Retina (tissue), 1 donor: ENCODE results near the gene PAX2.
A peak's percentile ranks its signal among the peaks of the same experiment; 100 is the strongest.

ENCODE experiments used
- DNase-seq: peaks from one replicate; pipeline ENCODE4 v3.0.0-alpha.2; 2016

The PAX2 gene

DNA sequence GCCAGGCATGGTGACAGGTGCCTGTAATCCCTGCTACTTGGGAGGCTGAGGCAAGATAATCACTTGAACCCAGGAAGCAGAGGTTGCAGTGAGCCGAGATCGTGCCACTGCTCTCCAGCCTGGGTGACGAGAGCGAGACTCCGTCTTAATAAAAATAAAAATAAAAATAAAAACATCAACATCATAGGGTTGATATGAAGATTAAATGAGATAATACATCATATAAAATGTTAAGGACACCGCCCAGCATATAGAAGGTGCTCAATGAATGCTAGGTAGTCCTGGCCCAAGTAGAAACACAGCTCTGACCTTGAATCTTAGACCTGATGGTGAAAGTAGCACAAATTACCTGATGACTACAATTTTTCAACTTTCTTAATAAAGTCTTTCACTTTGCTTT is 74.0 kb downstream of the PAX2 start:
- DNase-seq = no peak

DNA sequence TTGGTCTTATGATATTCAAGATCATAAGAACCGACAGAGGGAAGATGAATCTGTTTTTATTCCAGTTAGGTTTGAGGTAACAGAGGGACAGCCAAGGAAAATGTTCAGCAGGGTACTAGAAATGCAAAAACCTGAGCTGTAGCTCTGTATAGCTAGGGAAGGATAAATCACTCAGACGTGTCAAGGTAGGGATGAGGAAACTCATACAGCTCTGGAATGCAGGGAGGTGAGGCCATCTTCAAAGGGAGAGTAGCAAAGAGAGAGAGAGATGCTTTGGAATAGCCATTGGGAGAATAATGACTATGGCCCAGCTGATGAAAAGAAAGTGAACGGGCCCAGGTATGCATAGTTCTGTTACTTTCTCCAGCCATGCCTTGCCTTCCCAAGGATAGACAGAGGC is 77.8 kb downstream of the PAX2 start:
- DNase-seq = no peak

DNA sequence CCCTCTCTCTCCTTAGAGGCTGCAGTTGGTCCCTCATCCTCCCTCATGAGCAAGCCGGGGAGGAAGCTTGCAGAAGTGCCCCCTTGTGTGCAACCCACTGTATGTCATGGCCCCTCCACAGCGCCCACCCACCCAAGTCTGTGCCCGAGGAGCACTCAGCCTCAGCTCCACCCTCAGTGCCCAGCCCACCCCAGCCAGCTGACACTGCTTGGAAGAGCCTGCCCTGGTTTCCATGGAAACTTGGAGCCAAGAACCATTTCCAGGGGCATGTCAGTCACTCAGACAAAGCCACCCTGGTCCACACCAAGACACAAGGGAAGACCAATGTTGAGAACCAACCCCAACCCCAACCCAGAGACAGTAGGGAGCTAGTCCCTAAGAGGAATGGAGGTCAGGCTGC is 79.5 kb downstream of the PAX2 start:
- peak; percentile 50 for DNase-seq

DNA sequence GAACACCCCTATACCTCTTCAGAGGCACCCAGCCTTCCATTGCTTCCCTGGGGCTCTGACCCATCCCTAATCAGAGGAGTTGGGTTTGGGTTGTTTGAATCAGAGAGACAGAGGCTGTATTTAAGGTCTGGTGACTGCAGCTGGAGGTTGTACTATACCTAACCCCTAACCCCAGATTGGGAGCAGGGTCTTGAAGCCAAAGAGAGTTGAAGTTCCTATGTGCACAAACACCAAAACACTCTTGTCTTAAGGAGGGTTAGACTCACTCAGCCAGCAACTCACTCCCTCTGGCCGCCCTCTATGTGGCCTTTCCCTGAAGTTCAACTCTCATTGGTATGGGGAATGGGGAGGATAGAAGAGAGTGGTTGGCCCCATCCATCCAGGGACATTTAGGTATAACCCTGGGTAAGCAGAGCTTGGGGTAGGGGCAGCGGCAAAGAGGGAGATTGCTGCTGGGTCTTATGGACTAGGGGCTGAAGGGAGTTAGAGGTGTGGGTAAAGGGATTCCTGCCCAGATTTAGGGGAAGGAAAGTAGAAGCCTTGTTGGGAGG is 80.0 kb downstream of the PAX2 start:
- no peak for DNase-seq

DNA sequence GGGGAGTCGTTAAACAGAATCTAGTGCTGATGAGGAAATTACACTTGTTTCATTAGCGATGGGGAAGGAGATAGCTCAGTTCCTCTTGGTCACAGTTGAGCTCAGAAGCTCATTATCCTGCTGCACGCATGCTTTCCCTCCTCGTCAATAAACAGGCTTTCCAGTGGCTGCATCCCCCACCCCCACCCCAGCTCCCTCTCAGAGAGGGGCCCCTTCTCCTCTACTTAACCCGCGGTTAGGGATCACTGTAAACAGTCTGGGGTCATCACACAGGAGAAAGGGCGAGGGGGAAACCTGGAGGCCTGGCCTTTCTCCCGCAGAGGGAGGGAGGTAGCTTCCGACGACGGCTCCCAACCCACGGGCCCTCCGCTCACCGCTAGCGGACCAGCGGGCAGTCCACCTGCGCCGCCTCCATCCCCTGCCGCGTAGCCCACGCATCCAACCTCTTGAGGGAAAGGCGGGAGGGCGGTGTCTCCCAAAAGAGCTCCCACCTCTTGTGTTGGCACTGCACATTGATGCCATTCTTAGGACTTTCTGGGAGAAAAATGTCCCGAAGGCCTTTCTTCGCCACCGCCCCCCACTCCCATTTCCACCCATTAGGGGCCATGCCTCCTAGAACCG is 80.8 kb downstream of the PAX2 start:
- peak; percentile 59 for DNase-seq

DNA sequence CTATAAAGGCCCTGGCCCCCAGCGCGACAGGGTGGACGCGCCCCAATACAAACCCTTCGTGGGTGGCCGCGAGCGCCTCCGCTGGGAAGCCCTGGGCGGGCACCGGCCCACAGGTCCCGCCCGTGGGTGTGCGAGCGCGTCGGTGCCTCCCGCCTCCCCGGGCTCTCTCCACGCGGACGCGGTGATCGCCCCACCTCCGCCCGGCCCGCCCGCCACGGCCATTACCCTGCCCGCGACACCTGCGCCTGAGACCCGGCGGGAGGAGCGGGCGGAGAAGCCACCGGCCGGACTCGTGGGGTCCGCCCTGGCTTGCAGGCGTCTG is 81.2 kb downstream of the PAX2 start:
- DNase-seq = no peak

DNA sequence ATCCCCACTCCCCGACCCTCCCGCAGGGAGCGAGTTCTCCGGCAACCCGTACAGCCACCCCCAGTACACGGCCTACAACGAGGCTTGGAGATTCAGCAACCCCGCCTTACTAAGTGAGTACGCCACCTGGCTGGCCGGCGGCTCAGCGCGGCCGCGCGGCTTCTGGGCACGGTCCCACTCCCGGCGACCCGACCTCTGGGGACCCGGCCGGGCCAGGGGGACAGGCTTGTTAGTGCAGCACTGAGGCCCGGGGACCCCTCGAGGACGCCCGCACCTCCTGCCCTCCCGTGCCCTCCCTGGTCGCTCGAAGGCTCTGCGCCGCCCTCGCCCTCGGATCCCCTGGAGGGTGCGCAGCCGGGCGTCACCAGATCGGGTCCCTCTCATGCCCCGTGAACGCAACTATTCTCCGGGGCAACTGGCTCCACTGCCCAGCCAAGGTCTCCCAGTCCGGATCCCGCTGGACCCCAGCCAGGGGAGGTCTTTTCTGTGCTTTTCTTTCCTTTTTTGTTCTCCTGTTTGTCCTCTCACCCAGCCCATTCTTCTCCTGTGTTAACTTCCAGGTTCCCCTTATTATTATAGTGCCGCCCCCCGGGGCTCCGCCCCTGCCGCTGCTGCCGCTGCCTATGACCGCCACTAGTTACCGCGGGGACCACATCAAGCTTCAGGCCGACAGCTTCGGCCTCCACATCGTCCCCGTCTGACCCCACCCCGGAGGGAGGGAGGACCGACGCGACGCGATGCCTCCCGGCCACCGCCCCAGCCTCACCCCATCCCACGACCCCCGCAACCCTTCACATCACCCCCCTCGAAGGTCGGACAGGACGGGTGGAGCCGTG is 81.8 kb downstream of the PAX2 start:
- DNase-seq = peak; percentile 82

DNA sequence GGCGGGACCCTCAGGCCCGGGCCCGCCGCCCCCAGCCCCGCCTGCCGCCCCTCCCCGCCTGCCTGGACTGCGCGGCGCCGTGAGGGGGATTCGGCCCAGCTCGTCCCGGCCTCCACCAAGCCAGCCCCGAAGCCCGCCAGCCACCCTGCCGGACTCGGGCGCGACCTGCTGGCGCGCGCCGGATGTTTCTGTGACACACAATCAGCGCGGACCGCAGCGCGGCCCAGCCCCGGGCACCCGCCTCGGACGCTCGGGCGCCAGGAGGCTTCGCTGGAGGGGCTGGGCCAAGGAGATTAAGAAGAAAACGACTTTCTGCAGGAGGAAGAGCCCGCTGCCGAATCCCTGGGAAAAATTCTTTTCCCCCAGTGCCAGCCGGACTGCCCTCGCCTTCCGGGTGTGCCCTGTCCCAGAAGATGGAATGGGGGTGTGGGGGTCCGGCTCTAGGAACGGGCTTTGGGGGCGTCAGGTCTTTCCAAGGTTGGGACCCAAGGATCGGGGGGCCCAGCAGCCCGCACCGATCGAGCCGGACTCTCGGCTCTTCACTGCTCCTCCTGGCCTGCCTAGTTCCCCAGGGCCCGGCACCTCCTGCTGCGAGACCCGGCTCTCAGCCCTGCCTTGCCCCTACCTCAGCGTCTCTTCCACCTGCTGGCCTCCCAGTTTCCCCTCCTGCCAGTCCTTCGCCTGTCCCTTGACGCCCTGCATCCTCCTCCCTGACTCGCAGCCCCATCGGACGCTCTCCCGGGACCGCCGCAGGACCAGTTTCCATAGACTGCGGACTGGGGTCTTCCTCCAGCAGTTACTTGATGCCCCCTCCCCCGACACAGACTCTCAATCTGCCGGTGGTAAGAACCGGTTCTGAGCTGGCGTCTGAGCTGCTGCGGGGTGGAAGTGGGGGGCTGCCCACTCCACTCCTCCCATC is 82.7 kb downstream of the PAX2 start:
- peak; percentile 83 for DNase-seq

DNA sequence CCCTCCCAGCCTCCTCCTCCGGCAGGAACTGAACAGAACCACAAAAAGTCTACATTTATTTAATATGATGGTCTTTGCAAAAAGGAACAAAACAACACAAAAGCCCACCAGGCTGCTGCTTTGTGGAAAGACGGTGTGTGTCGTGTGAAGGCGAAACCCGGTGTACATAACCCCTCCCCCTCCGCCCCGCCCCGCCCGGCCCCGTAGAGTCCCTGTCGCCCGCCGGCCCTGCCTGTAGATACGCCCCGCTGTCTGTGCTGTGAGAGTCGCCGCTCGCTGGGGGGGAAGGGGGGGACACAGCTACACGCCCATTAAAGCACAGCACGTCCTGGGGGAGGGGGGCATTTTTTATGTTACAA is 83.3 kb downstream of the PAX2 start:
- DNase-seq = no peak

DNA sequence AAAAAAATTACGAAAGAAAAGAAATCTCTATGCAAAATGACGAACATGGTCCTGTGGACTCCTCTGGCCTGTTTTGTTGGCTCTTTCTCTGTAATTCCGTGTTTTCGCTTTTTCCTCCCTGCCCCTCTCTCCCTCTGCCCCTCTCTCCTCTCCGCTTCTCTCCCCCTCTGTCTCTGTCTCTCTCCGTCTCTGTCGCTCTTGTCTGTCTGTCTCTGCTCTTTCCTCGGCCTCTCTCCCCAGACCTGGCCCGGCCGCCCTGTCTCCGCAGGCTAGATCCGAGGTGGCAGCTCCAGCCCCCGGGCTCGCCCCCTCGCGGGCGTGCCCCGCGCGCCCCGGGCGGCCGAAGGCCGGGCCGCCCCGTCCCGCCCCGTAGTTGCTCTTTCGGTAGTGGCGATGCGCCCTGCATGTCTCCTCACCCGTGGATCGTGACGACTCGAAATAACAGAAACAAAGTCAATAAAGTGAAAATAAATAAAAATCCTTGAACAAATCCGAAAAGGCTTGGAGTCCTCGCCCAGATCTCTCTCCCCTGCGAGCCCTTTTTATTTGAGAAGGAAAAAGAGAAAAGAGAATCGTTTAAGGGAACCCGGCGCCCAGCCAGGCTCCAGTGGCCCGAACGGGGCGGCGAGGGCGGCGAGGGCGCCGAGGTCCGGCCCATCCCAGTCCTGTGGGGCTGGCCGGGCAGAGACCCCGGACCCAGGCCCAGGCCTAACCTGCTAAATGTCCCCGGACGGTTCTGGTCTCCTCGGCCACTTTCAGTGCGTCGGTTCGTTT is 83.9 kb downstream of the PAX2 start:
- DNase-seq = no peak

DNA sequence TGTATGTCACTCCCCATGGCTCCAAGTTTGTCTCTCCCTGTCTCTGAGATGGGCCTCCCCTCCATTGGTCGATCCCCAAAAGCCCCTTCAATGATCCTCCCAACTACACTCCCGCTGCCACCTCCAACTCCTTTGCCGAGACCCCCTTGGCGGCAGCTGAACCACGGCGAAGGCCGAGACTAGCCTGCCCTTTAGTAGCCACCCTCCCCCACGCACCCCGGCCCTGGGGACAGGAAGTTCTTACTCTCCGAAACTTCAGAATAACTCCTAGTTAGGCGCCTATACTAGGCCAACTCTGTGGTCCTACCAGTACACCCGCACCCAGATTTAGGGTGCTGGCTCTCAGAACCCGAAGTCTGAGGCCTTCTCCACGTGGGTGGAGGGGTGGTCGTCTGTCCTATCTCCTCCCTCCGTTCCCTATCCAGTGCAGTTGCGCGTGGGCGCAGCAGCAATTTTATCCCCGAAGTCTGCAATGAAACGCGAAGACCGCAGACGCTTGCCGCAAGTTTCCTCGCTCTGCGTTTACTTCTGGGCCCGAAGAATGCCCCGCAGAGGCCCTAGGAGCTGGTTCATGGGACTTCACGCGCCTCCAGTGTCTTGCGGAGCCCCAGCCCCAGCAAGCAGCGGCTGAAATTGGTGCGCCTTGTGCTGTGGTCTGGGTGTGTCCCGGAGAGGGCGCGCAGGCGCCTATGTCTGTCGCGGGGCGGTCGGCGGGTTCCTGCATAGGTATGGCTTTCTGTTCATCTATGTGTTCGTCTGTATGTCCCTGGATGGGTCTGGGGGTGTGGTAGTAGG is 84.7 kb downstream of the PAX2 start:
- peak; percentile 52 for DNase-seq

DNA sequence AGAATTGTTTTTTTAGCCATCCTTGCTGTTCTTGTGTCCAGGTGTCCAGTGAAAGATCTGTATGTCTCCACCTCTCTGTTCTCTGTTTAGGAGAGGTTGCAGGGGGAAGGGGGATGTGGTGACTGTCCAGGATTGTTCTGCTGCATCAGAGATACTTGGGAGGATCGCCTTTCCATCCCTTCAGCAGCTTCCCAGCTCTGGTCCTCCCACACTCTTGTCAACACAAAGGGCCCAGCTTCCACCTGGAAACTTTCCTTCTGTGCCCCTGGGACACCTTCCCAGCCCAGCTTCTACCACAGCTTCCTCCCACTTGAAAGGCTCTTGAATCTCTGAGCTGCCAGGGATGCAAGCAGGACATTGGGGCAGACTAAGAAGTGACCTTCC is 85.3 kb downstream of the PAX2 start:
- no peak for DNase-seq

DNA sequence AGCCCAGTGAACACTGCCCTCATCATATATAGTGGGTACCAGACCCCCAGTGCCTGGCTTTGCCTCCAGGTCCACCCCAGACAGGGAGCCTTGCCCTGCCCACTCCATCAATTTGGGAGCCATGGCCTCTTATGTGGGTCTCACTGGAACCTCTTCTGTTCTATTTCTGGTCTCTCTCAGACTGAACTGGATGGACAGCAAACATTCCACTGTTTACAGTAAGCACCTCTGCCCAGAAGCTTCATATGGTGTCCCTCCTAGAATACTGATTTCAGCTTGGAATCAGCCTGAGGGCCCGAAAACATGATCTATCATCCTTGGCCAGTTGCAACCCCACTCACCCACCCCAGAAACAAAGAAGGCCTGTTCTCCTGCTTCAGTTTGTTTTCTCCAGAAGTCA is 86.4 kb downstream of the PAX2 start:
- no peak for DNase-seq

DNA sequence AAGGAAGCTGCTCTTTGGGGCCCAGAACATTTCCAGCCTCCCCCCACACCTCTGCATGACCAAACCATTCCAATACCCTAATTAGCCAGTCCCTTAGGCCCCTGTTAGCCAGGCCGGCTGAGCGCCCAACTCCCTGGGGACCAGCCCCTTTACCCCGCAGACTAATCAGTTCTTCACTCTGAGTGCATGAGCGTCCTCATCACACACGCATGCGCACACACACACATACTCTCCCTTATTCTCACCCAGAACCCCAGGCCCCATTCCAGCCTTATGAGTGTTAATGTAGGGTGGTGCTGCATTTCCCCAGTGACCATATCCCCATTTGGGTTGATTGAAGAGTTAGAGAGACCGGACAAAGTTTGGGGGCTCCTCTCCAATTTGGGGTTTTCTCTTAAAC is 90.4 kb downstream of the PAX2 start:
- DNase-seq = no peak

DNA sequence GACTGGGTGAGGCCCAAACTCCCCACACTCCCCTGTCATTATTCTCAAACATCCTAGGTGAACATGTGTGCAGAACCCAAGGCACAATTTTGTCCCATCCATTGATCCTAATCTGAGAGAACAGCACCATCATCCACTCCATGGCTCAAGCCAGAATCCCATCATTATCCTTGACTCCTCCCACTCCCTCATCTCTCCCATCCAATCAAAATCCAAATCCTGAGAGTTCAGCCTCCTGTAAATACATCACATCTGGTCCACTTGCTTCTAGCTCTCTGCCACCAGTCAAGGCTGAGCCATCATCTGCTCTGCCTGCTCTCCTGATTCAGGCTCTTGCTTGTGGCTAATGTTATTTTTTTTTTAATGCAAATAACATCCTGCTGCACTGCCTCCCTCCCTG is 91.5 kb downstream of the PAX2 start:
- DNase-seq = no peak

DNA sequence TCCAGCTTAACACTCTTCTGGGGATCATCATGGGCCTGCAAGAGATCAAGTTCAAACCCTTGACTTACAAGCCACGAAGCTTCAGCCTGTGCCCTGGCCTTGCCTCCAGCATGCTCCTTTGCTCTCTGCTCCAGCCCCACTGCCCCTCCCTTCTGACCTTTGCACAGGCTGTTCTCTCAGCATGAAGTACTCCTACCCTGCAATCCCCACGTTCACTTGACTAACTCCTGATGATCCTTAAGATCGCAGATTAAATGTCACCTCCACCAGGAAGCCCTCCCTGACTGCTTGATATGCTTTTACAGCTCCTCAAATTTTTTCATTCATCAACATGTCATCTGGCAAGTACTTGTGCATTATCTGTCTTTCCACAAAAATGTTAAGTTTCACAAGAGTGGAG is 91.9 kb downstream of the PAX2 start:
- no peak for DNase-seq

DNA sequence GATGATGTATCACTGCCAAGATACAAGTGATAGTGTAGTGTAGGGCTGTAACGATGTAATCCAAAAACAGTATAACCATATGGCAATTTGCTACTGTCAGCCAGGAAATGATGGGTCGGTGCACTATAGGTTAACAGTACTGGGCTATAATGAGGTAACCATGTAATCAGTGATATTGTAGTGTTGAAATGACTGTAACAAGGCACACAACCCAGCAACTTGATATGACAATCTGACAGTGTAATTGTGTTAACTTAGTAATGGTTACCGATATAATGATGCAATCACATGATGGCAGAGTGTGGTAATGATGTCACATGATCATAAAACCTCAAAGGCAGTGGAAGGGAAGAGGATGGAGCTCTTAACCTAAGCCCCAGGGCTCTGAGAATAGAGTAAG is 93.6 kb downstream of the PAX2 start:
- DNase-seq = no peak

DNA sequence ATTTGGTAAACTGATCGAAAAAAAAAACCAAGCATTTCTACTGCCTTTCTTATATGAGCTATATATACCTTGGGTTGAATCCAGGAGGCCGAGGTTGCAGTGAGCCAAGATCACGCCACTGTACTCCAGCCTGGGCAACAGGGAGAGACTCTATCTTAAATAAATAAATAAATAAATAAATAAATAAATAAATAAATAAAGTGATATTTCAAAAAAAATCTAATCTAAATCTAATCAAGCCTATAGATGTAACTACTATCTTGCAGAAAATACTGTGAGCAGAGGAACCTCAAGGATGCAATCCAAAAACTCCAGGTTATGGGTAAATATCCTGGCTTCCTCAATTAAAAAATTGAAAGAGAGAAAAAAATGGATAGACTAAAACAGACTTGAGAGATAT is 96.1 kb downstream of the PAX2 start:
- no peak for DNase-seq

DNA sequence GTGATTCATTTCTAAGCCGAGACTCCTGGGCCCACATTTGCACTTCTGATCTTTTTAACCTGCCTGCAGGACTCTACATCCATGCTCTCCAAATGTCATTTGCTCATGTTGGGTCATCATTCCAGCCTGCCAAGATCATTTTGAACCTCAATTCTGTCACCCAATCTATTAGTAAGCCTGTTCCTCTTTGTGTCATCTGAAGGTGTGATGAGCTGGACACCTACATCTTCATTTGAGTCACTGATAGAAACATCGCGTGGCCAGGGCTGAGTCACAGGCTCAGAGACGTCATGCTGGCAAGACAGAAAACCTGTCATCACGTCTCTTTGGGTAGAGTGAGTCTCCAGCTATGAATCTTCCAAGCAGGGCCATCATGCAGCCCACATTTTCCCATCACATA is 102.1 kb downstream of the PAX2 start:
- no peak for DNase-seq

DNA sequence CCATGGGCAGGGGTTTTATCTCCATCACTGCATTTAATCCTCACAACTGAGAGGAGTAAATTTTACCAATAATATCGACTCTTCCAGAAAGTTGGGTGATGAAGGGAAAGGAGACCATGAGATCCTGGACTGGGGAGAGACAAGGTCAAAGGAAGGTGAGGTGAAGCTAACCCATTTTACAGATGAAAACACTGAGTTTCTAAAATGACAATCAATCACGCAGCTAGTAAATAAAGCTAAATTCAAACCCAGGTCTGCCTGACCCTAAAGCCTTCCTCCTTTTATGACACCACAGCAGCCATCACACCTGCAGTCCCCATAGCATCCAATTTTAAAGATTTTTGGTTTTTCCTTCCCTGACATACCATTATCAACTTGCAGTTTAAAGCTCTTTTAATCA is 103.4 kb downstream of the PAX2 start:
- no peak for DNase-seq

DNA sequence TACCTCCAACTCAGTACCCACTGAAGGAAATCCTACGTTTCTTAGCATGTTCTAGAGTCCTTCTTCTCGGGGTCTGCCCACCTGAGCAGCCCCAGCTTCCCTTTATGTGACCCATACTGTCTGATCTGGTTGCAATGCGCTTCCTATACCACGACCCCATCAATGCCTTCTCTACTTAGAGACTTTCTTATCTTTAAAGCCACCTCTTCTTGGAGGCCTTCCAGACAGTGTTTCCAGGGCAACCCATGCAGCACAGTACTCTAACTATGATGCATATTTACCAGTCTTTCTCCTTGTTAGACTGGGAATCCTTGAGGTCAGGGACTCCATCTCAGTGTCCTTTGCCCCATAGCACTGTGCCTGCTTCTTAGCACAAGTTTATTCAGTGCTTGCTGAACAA is 112.9 kb downstream of the PAX2 start:
- DNase-seq = no peak
